GM21447 (cell line): Measurements from ENCODE around the gene AQP12B.
"Not testable (repeated sequence)": the region's sequence is repeated elsewhere in the genome, so short reads cannot be mapped to it uniquely, and the experiment has no call there.

Experiments
- ATAC-seq: cut with Tn5 transposase; IDR thresholded peaks from one replicate; pipeline ENCODE4 v1.9.1; 2021; ENCODE audit not compliant: unreplicated experiment

The AQP12B gene, protein sequence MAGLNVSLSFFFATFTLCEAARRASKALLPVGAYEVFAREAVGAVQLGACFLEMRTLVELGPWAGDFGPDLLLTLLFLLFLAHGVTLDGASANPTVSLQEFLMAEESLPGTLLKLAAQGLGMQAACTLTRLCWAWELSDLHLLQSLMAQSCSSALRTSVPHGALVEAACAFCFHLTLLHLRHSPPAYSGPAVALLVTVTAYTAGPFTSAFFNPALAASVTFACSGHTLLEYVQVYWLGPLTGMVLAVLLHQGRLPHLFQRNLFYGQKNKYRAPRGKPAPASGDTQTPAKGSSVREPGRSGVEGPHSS

GRCh38 chr2:240682431-240683224, at the start of gene AQP12B:
AQP12B (minus strand) TSS chr2:240682885; CDS start chr2:240682837, 48 bp downstream.
- not testable (repeated sequence) for ATAC-seq

GRCh38 chr2:240732184-240732583, 49.5 kb upstream of the AQP12B start:
- no peak for ATAC-seq

GRCh38 chr2:240731178-240731545, 48.5 kb upstream of the AQP12B start:
- ATAC-seq, result no peak

DNA sequence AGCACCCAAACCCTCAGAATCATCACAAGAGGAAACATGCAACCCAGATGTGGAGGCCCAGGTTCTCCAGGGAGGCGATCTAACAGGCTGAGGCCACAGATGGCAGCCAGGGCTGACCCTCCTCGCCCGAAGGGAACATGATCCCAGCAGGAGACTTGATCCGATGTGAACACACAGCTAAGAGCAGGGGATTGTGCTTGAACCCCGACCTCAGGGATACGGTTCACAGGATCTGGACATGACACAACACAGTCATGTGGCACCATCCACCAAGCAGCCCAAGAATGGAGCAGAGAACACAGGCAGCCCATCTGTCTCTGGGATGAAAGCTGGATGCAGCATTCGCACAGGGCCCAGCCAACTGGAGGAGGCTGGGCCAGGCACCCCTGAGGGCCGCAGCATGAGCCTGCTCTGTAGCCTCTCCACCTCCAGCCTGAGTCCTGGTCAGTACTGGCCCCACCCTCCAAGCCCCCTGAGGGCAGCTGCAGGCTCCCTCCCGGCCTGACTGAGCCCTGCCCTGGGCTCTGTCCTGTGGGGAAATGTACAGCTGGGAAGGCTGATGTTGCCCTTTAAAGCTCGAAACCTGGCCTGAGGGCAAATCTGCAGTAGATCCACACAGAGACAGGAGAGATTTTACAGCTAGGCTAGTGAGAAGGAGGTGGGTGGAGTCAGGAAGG, 48.0 kb upstream of the AQP12B start:
- ATAC-seq, result no peak

DNA sequence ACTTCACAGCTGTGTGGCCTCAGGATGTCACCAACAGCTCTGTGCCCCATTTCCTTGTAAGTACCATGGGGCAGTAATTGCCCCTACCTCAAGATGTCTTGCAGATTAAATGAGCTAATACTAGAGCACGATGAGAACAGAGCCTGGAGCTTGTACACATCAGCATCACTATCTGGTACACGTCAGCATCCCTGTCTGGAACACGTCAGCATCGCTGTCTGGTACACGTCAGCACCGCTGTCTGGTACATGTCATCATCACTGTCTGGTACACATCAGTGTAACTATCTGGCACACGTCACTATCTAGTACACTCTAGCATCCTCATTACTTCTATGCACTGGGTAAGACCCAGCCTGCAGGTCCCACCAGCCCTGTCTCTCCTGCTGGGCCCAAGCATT, 46.1 kb upstream of the AQP12B start:
- ATAC-seq, result no peak

DNA sequence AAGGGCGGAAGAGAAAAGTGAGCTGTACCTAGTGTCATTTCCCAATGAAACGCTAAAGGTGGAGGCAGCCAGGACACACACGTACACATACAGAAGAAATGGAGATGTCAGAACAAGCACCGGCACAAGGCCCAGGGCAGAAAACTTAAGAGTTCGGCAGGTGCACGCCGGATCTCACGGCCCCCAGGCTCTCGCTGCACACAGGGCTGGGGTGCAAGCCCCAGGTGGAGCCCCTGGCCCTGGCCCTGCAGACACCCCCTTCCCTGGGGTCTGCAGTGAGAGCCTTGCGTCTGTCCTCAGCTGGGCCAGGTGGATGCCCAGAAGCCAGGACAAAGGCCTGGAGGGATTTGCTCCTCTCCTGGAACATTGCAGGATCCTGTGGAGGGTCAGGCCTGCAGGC, 45.7 kb upstream of the AQP12B start:
- no peak for ATAC-seq

DNA sequence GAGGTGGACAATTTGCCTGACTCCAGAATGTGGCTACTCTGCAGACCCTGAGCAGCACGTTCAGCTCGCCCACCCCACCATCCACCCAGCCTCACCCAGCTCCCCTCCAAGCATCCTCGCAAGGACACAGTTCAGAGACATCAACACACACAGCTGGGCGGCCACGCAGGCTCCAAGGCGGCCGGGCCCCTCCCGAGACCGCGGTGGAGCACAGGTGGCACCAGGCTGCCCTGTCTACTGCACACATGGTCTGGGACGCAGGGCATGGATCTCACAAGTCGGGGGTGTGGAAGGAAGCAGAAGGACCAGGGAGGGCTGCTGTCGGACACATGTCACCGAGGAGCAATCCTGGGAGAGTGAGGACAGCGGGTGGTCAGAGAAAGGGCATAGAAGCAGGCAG, 45.2 kb upstream of the AQP12B start:
- no peak for ATAC-seq

DNA sequence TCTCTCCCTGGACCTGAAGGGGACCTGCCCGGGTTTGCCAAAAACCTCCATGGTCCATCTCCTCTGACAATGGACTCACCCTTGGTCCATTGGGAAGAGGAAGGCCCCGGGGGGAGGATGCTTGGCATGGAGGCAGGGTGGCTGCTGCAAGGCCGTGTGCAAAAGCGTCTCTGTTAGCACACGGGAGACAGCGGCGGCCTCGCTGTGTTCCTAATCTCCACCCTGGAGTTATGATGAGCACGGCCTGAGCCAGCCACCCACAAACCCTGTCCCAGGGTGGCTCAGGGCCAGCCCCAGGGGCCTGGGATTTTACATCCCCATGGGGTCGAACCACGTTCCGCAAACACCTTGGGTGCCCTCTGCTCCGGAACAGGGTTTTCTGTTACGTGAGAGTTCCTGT, 44.8 kb upstream of the AQP12B start:
- no peak for ATAC-seq

- ATAC-seq, result no peak
Measured at GRCh38 chr2:240726876-240727275, 44.2 kb upstream of the AQP12B start.

- ATAC-seq, result no peak
Measured at GRCh38 chr2:240725671-240726070, 43.0 kb upstream of the AQP12B start.

GRCh38 chr2:240725266-240725665, 42.6 kb upstream of the AQP12B start:
- no peak for ATAC-seq

DNA sequence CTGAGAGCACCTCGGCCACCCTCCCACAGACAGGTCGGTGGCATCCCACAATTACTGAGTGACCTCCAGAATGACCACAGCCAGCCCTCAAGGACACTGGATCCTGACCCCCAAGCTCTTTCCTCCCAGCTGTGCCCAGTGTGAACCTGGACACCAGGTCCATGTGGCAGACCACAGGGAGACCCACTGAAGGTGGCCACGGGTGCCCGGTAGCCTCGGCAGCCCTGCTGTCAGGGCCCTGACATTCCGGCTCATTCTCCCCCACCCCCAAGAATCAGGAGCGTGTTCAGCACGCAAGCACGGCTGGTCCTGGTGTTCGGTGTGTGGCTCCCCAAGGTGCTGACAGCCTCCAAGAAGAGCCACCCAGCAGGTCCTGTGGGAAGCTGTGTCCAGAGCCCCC, 41.7 kb upstream of the AQP12B start:
- no peak for ATAC-seq

DNA sequence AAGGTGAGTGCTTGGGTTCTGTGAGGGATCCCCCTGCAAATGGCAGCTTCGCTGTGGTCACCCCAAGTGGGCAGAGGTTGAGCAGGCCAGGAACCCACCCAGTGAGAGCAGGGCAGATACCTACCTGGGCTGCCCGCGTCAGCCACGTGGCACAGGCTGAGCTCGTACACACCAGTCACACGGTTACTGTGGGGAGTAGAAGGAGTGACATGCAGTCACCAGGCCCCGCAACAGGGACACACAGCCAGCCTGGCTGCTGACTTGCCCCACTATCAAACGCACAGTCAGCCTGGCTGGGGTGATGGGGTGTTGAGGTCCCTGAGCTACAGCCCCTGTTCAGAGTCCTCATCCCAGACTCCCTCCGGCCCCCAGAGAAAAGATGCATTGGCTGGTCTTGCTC, 41.2 kb upstream of the AQP12B start:
- ATAC-seq, result no peak

GRCh38 chr2:240722796-240723735, 40.4 kb upstream of the AQP12B start:
- ATAC-seq, result no peak

DNA sequence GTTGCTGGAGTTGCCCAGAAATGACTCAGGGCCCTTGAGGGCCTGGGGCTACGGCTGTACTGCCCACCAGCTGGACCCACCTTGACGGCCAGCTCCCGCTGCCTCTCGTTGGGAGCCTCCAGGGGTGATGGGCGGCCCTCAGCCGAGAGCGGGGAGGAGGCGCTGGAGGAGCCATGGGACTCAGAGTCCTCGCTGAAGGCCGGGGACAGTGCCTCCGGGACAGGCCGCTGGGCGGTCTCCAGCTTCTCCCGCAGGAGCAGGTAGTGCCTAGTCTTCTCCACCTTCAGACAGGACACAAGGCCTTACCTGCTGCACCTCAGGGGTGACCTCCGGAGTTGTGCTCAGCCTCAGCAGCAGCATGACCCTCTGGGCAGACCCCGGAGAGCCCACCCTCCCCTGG, 39.7 kb upstream of the AQP12B start:
- ATAC-seq, result no peak

DNA sequence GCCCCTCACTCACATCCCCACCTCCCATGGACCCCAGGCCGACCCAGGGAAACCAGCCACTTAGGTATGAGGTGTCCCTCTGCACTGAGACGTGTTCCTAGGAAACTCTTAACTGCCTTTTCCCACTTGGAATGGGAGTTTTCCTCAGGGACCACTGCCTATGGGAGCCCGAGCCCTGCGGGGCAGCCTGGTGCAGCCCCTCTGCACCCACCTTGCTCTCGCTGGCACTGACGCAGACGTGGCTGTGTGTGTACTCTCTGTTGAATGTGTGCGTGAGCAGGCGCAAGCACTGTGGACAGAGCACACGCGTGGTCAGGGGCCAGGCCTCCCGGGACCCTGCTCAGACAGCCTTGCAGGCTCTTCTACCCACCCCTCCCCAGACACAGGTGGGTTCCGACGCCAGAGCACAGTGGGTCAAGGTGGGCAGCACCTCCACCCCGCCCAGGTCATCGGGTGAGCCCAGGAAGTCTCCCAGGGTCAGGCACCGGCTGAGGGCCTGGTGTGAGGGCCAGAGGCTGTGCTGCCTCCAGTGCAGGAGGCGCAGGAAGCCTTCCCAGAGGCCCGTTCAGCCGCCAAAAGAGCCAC, 39.0 kb upstream of the AQP12B start:
- ATAC-seq, result no peak

DNA sequence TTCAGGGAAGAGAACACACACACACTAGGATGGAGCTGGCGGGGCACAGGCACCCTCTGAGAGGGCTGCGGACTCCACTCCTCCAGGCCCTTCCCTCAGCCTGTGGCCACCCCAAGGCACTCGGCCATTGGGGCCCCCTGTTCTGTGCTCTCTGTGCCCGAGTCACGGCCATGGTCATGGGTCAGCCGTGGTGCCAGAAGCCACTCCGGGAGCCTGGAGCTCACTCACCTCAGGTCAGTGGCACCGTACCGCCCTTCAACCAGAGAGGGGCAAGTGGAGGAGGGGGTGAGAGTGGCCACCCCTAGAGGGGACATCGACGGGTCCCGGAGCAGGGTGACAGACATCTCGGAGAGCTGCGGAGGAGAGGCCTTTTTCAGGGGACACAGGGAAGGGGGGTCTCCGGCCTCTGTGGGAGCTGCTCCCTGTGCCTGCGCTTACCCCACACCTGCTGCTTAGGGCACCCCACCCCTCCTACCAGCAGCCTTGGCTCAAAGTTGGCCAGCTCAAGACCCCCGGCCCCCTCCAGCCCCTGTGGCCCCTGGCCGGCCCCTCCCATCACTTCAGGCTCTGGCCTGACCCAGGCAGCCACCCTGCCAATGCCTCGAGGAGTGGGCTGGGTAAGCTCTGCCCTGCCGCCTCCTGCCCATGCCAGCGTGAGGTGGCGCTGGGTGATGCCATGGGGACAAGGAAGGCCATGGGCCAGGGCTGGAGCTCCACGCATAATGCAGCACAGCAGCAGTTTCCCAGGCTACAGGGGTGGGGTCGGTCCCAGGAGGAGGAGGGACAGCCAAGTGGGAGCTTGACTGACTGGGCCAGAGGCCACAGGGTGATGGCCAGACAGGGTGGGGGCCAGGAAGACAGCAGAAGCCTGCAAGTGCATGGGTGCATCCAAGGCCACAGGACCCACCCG, 38.3 kb upstream of the AQP12B start:
- no peak for ATAC-seq

DNA sequence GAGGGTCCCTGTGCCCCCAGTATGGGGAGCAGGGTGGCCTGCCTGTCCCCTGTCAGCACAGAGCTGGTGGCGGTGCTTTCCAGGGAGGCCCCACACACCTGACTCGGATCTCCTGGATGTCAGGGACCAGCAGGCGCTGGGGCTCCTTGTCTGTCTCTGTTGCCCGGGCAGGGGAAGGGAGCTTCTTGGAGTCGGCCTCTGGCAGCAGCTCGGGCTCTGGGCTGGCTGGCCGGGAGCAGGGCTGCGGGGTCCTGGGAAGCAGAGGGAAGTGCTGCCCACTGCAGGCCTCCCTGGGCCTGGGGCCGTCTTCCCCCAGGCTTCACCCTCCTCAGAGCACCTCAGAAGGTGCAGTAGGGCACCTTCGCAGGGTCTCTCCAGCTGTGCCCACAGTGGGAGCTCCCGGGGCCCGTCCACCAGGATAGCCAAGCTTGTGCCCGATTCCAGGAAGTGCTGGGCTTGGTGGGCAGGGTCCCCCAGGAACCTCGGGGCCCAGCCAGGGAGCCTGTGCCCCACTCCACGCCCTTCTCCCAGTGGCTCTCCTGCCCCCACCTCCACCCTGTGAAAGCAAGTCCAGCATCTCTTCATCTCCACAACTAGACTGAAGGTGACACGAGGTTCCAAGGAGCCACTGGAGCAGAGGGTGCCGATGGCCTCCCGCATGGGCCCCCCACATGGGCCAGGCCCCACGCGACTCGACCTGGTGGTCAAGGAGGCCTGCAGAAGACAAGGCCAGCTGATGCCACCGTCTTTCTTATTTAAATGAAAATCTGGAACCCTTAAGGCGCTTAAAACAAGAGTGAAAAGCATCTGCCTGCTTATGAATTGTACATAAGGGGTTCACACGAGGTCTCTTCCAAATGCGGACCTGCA, 37.2 kb upstream of the AQP12B start:
- no peak for ATAC-seq
